D721Med (cell line): ENCODE data around the gene KCNC3.
A peak's percentile ranks its signal among the peaks of the same experiment; 100 is the strongest.

Experiments used
- DNase-seq: peaks from one replicate; pipeline ENCODE4 v3.0.0; 2011; ENCODE audit warnings: low spot score; ENCODE audit not compliant: insufficient read length
- FAIRE-seq: peaks from 2 replicates; lab custom pipeline; 2011; peaks lifted over from hg19 to GRCh38; lab: Jason Lieb, UNC
- CTCF ChIP-seq: IDR thresholded peaks from 2 replicates; pipeline ENCODE4 v1.5.1; 2012; ENCODE audit warnings: mild to moderate bottlenecking, control low read depth; ENCODE audit not compliant: insufficient read depth; ENCODE audit errors: missing control alignments

Gene KCNC3

GRCh38 chr19:50312967-50313811, 16.0 kb downstream of the KCNC3 start:
- FAIRE-seq, result no peak
- DNase-seq, result no peak

GRCh38 chr19:50311723-50312635, 17.2 kb downstream of the KCNC3 start:
- DNase-seq (peak; percentile 57), FAIRE-seq (no peak)
- no peak for TF ChIP-seq CTCF

More at GRCh38 chr19:50312967-50313811, 16.0 kb downstream of the KCNC3 start:
- TF ChIP-seq CTCF, result no peak

GRCh38 chr19:50310759-50311465, 18.3 kb downstream of the KCNC3 start:
- no peak for TF ChIP-seq CTCF
- DNase-seq, result no peak
- no peak for FAIRE-seq

- no peak for DNase-seq
- no peak for TF ChIP-seq CTCF
- FAIRE-seq, result no peak
These were observed 19.6 kb downstream of the KCNC3 start for GRCh38 chr19:50309396-50310125.

GRCh38 chr19:50308991-50309390, 20.2 kb downstream of the KCNC3 start:
- TF ChIP-seq CTCF, result no peak
- FAIRE-seq (no peak), DNase-seq (no peak)

- DNase-seq (no peak), FAIRE-seq (no peak)
- TF ChIP-seq CTCF, result no peak
These were observed 25.6 kb downstream of the KCNC3 start for GRCh38 chr19:50303558-50303957.
